Smooth muscle cell (in vitro differentiated cells): ENCODE data around the gene FAM83F. TPM values are rescaled to one million over a fixed set of nuclear protein-coding genes. Genes with fewer than 3 reads are reported as not detected.

Experiments
- DNase-seq: peaks from one replicate; lab custom pipeline; 2025; ENCODE audit not compliant: unreplicated experiment; lab: John Stamatoyannopoulos, UW
- H2AFZ ChIP-seq: fragments of 200-600 bp; sonication (generic); 2 replicates; pipeline ENCODE4 v1.6.0; 2016; ENCODE audit warnings: antibody characterized with exemption, low read depth, mild to moderate bottlenecking
- H3F3A ChIP-seq: fragments of 200-600 bp; sonication (generic); 2 replicates; pipeline ENCODE4 v1.6.0; 2017; ENCODE audit warnings: antibody characterized with exemption, low read depth
- H3K27ac ChIP-seq: fragments of 200-600 bp; sonication (generic); 2 replicates; pipeline ENCODE4 v1.5.1; 2016; ENCODE audit warnings: low read depth, mild to moderate bottlenecking
- H3K27me3 ChIP-seq: fragments of 200-600 bp; sonication (generic); 2 replicates; pipeline ENCODE4 v1.6.1; 2016; ENCODE audit warnings: low read depth, mild to moderate bottlenecking
- H3K36me3 ChIP-seq: fragments of 200-600 bp; sonication (generic); 2 replicates; pipeline ENCODE4 v1.5.1; 2016; ENCODE audit warnings: low read depth
- H3K4me1 ChIP-seq: fragments of 200-600 bp; sonication (generic); 2 replicates; pipeline ENCODE4 v1.5.1; 2016; ENCODE audit warnings: low read depth
- H3K4me2 ChIP-seq: fragments of 200-600 bp; sonication (generic); 2 replicates; pipeline ENCODE4 v1.6.0; 2016; ENCODE audit warnings: mild to moderate bottlenecking
- H3K4me3 ChIP-seq: fragments of 200-600 bp; sonication (generic); 2 replicates; pipeline ENCODE4 v1.5.1; 2016; ENCODE audit warnings: mild to moderate bottlenecking
- H3K79me2 ChIP-seq: fragments of 200-600 bp; sonication (generic); 2 replicates; pipeline ENCODE4 v1.6.0; 2016; ENCODE audit warnings: low read depth, mild to moderate bottlenecking
- H3K9ac ChIP-seq: fragments of 200-600 bp; sonication (generic); 2 replicates; pipeline ENCODE4 v1.6.0; 2016; ENCODE audit warnings: low read depth
- H3K9me3 ChIP-seq: fragments of 200-600 bp; sonication (generic); replicated peaks from 2 replicates; pipeline ENCODE4 v1.5.1; 2016; ENCODE audit warnings: low read depth
- H4K20me1 ChIP-seq: fragments of 200-600 bp; sonication (generic); 2 replicates; pipeline ENCODE4 v1.6.0; 2016; ENCODE audit warnings: low read depth
- WGBS: methylation state at CpG from one replicate; pipeline ENCODE4 v1.1.7; 2016; ENCODE audit warnings: low lambda C conversion rate; 5-methylcytosine and 5-hydroxymethylcytosine counted together
- polyA plus RNA-seq: library from polyadenylated mRNA; unstranded; fragments of >200 nt; fragmentation: Nextera tagmentation; extraction: Ambion mirVana; gene quantifications from 2 replicates; pipeline ENCODE4 v1.2.1, GENCODE V29; 2016
- total RNA-seq: library from RNA; depleted of rRNA; stranded (reverse); fragments of >200 nt; gene quantifications from 2 replicates; pipeline ENCODE4 v1.2.3, GENCODE V29; 2014
- TF ChIP-seq, protein P1 (sequence below): fragments of 200-600 bp; sonication (generic); IDR thresholded peaks from 2 replicates; pipeline ENCODE4 v1.5.1; 2017; ENCODE audit warnings: borderline replicate concordance, mild to moderate bottlenecking, antibody characterized with exemption; ENCODE audit not compliant: insufficient read depth, poor library complexity, severe bottlenecking

FAM83F gene
- total and polyA plus RNA-seq, 2 experiments from 2014 or later: 1.4 to 1.6 TPM

GRCh38 chr22:40041366-40042137, 46.8 kb downstream of the FAM83F start:
- Histone ChIP-seq H3K27me3 (peaks cover 30% of the 10 kb centered on the region), H3K4me3 (no peak overlapping the region), H2AFZ (no peak overlapping the region), H3K9ac (no peak overlapping the region), H3K27ac (no peak overlapping the region), H3K4me2 (no peak overlapping the region), H3F3A (no peaks in the 10 kb centered on the region), H3K4me1 (no peaks in the 10 kb centered on the region), H3K36me3 (no peaks in the 10 kb centered on the region), H4K20me1 (no peaks in the 10 kb centered on the region), H3K79me2 (no peaks in the 10 kb centered on the region), H3K9me3 (no peaks in the 10 kb centered on the region)
- 85% methylated on average over 8 of the region's 8 CpGs for WGBS
- no peak for DNase-seq
- TF ChIP-seq, protein P1, sequence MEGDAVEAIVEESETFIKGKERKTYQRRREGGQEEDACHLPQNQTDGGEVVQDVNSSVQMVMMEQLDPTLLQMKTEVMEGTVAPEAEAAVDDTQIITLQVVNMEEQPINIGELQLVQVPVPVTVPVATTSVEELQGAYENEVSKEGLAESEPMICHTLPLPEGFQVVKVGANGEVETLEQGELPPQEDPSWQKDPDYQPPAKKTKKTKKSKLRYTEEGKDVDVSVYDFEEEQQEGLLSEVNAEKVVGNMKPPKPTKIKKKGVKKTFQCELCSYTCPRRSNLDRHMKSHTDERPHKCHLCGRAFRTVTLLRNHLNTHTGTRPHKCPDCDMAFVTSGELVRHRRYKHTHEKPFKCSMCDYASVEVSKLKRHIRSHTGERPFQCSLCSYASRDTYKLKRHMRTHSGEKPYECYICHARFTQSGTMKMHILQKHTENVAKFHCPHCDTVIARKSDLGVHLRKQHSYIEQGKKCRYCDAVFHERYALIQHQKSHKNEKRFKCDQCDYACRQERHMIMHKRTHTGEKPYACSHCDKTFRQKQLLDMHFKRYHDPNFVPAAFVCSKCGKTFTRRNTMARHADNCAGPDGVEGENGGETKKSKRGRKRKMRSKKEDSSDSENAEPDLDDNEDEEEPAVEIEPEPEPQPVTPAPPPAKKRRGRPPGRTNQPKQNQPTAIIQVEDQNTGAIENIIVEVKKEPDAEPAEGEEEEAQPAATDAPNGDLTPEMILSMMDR: no peak

DNA sequence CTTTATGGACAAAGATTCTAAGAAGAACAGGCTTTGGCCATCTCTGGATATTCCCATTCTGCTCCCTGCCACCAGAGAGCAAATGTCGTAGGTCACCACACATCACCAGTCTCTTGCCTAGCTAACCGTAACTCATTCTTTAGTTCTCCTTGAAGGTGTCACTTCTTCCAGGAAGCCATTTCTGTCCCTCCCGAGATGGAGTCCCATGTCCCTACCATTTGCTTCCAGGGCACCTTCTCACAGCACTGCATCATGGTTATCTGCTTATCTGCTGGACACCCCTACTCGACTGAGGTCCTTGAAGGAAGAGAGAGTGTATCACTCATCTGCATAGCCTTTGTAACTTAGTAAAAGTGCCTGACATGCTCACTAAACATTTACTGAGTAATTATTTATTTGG, 47.6 kb downstream of the FAM83F start:
- no peaks in the 10 kb centered on the region for H3K9me3 ChIP-seq
- H3K79me2 ChIP-seq: no peaks in the 10 kb centered on the region
- no peaks in the 10 kb centered on the region for H3F3A ChIP-seq
- H3K36me3 ChIP-seq: no peaks in the 10 kb centered on the region
- H2AFZ ChIP-seq: no peak overlapping the region
- H4K20me1 ChIP-seq: peaks cover 7% of the 10 kb centered on the region
- H3K9ac ChIP-seq: no peak overlapping the region
- no peak overlapping the region for H3K4me2 ChIP-seq
- TF ChIP-seq, protein P1: no peak
- H3K27ac ChIP-seq: no peak overlapping the region
- WGBS: 93% methylated on average over 4 of the region's 4 CpGs
- H3K4me3 ChIP-seq: no peak overlapping the region
- DNase-seq: no peak
- H3K27me3 ChIP-seq: peaks cover 30% of the 10 kb centered on the region
- no peaks in the 10 kb centered on the region for H3K4me1 ChIP-seq

DNA sequence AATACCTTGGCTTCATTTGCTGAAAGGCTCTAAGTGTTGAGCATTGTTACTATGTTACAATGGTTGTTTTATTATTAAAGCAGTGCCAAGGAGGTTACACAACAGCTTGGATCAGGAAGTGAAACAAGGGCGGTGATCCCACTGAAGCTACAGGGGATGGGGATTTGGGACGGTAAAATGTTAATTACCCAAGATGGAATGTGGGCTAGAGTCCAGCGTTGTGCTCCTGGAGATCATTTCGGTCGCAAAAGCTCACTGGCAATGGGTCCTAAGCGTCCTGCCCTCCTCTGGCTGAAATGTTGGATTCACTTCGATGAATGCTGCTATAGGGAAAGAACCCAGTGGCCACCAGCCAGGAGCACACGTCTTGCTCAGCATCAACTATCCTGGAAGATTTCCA, 48.3 kb downstream of the FAM83F start:
- Histone ChIP-seq H3K4me1 (no peaks in the 10 kb centered on the region), H3K36me3 (no peaks in the 10 kb centered on the region), H2AFZ (no peak overlapping the region), H3F3A (no peaks in the 10 kb centered on the region), H3K9ac (no peak overlapping the region), H4K20me1 (peaks cover 9% of the 10 kb centered on the region), H3K79me2 (no peaks in the 10 kb centered on the region), H3K27me3 (peaks cover 27% of the 10 kb centered on the region), H3K27ac (no peak overlapping the region), H3K4me2 (no peak overlapping the region), H3K9me3 (no peaks in the 10 kb centered on the region), H3K4me3 (no peak overlapping the region)
- TF ChIP-seq, protein P1: no peak
- DNase-seq: no peak
- 96% methylated on average over 8 of the region's 8 CpGs for WGBS

DNA sequence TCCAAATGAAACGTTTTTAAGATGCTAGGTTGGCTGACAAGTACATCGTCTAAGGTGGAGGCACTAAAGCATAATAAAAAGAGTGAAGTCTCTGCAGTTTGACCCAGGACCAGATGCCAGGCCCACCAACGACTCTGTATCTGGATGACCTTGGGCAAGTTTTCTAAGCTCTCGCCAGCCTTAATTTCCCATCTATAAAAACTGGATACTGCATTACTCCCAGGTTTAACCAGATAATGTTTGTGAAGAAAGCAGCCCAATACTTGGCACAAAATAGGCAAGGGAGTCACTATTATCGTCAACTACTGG, 49.0 kb downstream of the FAM83F start:
- DNase-seq: no peak
- TF ChIP-seq, protein P1: no peak
- no peaks in the 10 kb centered on the region for H3K9me3 ChIP-seq
- peaks cover 11% of the 10 kb centered on the region for H4K20me1 ChIP-seq
- peak overlapping the region; percentile 92 for H2AFZ ChIP-seq
- peak overlapping the region; percentile 41 for H3K27ac ChIP-seq
- no peaks in the 10 kb centered on the region for H3K36me3 ChIP-seq
- peak overlapping the region; percentile 57 for H3K4me3 ChIP-seq
- peak overlapping the region; percentile 83 for H3K4me2 ChIP-seq
- peaks cover 23% of the 10 kb centered on the region for H3K27me3 ChIP-seq
- H3K4me1 ChIP-seq: no peaks in the 10 kb centered on the region
- peak overlapping the region; percentile 35 for H3K9ac ChIP-seq
- no peaks in the 10 kb centered on the region for H3F3A ChIP-seq
- H3K79me2 ChIP-seq: no peaks in the 10 kb centered on the region
- WGBS: 66% methylated on average over 5 of the region's 5 CpGs
